ENCODE results near the gene SLC35F2.
"Not testable (repeated sequence)": the region's sequence is repeated elsewhere in the genome, so short reads cannot be mapped to it uniquely, and the experiment has no call there.

Gene SLC35F2

DNA sequence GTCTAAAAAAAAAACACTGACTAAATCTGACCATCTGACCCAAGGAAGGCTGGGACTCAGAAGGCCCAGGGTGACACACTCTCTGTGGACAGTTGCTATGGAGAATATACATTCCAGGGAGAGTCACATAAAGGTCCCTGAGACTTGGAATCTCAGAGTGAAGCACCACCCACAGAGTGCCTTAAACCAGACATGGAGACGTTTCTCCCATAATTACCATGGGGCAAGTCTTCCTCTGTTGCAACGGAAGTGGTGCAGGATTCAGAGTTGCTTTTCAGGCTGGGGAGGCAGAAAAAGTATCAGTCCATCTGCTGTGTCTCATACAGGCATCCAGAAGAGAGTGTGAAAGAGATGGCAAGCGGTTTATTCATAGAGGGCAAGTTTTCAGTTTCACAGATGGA, 88.0 kb downstream of the SLC35F2 start:
- H3K4me3 ChIP-seq (ENCODE audit: low read length) = no peak overlapping the region
- no peak for DNase-seq (ENCODE audit: low read depth)
- TF ChIP-seq, protein P1, sequence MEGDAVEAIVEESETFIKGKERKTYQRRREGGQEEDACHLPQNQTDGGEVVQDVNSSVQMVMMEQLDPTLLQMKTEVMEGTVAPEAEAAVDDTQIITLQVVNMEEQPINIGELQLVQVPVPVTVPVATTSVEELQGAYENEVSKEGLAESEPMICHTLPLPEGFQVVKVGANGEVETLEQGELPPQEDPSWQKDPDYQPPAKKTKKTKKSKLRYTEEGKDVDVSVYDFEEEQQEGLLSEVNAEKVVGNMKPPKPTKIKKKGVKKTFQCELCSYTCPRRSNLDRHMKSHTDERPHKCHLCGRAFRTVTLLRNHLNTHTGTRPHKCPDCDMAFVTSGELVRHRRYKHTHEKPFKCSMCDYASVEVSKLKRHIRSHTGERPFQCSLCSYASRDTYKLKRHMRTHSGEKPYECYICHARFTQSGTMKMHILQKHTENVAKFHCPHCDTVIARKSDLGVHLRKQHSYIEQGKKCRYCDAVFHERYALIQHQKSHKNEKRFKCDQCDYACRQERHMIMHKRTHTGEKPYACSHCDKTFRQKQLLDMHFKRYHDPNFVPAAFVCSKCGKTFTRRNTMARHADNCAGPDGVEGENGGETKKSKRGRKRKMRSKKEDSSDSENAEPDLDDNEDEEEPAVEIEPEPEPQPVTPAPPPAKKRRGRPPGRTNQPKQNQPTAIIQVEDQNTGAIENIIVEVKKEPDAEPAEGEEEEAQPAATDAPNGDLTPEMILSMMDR (conservative IDR thresholded peaks at IDR 0.05; ENCODE audit: low read depth, low read length) = no peak

DNA sequence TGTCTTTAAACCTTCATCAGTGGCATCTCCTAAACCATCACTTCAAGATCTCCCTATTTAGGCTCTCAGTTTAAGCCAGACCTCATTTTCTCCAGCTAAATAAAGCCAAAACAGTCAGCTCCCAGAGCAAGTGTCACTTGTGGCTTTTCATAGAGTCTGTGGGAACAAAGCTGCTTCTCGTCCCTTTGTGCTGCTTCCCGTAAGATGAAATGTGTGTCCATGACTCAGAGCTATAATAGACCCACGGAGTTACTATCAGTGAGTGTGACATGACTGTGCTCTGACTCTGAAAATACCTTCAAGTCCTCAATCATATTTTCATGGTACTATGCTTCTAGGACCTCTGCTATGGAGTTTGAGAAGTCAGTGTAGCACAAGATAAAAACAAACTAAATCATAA, 89.4 kb downstream of the SLC35F2 start:
- TF ChIP-seq, protein P1 (conservative IDR thresholded peaks at IDR 0.05; ENCODE audit: low read depth, low read length) = no peak
- DNase-seq (ENCODE audit: low read depth) = no peak
- no peak overlapping the region for H3K4me3 ChIP-seq (ENCODE audit: low read length)

DNA sequence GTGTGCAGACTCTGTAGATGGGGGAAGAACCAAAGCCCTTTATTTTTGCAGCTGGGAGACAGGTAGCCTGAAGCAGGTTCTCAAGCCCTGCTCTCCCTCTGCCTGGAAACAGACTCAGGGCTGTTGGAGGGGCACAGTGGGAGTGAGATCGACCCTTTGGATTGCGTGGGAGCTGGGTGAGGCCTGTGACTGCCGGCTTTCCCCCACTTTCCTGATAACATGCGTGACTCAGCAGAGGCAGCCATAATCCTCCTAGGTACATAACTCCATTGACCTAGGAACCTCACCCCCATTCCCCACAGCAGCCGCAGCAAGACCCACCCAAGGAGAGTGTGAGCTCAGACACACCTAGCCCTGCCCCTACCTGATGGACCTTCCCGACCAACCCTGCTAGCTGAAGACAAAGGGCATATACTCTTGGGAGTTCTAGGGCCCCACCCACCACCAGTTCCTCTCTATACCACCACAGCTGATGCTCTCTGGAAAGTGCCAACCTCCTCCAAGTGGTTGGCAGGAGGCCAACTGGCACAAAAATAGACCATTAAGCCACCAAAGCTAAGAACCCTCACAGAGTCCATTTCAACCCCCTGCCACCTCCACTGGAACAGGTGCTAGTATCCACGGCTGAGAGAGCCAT, 99.8 kb downstream of the SLC35F2 start:
- DNase-seq (ENCODE audit: low read depth); H3K4me3 ChIP-seq (ENCODE audit: low read length): not testable (repeated sequence)

DNA sequence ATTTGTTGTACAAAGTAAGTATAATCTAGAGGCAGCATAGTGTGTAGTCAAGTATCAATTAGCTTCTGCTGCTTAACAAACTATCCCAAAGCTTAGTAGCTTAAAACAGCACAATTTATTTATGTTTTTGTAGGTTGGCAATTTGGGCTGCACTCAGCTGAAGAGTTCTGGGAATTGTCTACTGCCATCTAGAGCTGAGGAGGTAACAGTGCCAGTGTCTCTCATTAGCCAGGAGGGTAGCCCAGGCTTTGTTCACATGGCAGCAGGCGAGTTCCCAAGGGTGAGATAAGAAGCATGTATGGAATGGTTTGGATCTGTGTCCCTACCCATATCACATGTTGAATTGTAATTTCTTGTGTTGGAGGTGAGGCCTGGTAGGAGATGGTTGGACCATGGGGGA, 100.9 kb downstream of the SLC35F2 start:
- TF ChIP-seq, protein P1 (conservative IDR thresholded peaks at IDR 0.05; ENCODE audit: low read depth, low read length) = no peak
- no peak overlapping the region for H3K4me3 ChIP-seq (ENCODE audit: low read length)
- no peak for DNase-seq (ENCODE audit: low read depth)

DNA sequence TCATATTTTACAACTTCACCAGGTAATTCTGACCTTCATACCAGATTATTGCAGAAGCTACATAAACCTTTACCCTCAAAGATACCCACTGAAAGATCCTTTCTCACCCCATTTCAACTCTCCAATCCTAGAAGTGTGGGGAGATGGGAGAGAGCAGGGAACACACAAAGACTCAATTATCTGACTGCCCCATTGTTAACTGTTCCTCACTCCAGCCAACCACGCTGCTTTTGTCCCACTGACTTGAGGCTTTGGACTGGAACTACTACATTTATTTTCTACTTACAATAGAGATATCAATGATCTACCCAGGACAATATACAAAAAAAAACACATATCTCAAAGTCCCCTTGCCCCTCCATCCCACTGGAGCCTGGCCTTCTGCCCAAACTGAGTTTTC, 102.0 kb downstream of the SLC35F2 start:
- DNase-seq (ENCODE audit: low read depth) = no peak
- no peak overlapping the region for H3K4me3 ChIP-seq (ENCODE audit: low read length)
- TF ChIP-seq, protein P1 (conservative IDR thresholded peaks at IDR 0.05; ENCODE audit: low read depth, low read length) = no peak

DNA sequence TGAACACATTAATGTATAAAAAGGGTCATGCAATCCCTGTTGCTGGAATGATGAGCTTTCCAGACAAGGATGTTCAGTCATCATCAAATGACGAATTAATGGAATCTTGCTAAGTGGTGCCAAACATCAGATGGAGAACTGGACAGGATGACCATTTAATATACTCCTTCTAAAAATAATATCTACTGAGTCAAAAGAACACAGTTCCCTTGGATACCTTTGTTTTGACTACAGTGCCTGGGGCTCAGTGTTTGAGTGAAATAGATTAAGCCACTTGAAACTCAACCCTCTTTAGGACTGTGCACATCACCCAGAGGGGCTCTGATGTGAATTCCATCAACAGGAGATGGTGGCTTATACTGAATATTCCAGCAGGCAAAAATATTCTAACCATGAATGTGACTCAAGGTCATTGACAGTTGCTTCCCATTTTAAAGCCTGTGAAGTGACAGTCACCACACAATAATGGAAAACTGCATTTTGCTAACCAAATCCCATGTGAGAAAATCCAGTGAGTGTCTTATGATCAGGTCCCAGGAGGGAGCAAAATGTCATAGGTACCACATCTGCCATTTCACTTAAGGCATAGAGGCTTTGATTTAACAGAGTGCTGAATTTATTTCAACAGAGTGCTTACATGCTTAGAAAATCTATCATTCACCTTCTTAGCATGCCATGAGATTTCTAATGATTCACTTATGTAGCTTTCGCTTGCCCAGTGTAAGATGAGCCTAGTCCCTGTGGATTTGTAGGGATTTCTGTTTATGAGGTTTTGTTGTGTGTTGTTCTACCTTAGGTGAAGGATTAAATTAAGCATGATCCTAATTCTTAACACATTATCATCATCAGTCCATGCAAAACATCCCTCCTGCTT, 105.4 kb downstream of the SLC35F2 start:
- TF ChIP-seq, protein P1 (conservative IDR thresholded peaks at IDR 0.05; ENCODE audit: low read depth, low read length) = no peak
- no peak for DNase-seq (ENCODE audit: low read depth)
- no peak overlapping the region for H3K4me3 ChIP-seq (ENCODE audit: low read length)

DNA sequence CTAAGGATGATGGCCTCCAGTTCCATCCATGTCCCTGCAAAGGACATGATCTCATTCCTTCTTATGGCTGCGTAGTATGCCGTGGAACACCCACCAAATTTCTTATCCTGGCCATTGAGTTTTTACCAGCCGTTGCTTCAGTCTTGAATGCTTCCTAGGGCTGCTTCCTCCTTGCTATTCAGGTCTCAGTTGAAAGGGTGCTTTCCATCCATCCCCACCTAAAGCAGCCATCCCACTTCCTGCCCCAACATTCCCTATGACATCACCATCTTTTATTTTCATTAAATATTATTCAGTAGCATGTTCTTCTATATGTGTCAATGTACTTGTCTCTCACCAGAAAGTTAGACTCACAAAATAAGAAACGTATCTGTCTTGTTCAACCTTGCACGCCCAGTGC, 106.1 kb downstream of the SLC35F2 start:
- TF ChIP-seq, protein P1 (conservative IDR thresholded peaks at IDR 0.05; ENCODE audit: low read depth, low read length) = no peak
- H3K4me3 ChIP-seq (ENCODE audit: low read length) = no peak overlapping the region
- no peak for DNase-seq (ENCODE audit: low read depth)
